OCI-LY1 (cell line): ENCODE results near the gene IQSEC3.

Experiments
- EZH2 ChIP-seq: fragments of 200-600 bp; sonication (generic), shearing (Covaris generic); IDR thresholded peaks from 2 replicates; pipeline ENCODE4 v1.8.0; 2017; ENCODE audit warnings: borderline replicate concordance, mixed run types, mild to moderate bottlenecking, antibody characterized with exemption, low read length, moderate library complexity, mixed read lengths
- TF ChIP-seq, protein P1 (sequence below): fragments of 200-600 bp; sonication (generic), shearing (Covaris generic); IDR thresholded peaks from 2 replicates; pipeline ENCODE4 v1.5.1; 2017; ENCODE audit warnings: mild to moderate bottlenecking, antibody characterized with exemption, low read length, moderate library complexity, mixed read lengths

DNA sequence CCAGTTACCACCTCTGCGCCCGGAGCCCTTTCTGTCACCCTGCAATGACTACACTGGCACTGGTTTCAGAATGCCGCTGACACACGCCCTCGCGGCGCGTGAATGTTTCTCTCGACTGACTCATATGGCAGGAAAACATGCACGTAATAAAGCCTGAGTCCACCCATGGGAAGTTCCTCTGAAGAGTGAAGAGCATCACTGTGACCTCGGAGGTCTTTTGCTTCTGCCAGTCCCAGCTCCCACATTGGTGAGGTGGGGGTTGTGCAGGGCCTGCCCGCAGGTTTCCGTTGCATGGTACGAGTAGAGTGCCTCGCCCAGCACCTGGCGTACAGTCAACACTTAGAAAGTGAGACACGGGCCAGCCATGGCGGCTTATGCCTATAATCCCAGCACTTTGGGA is 158.4 kb downstream of the IQSEC3 start:
- TF ChIP-seq, protein P1, sequence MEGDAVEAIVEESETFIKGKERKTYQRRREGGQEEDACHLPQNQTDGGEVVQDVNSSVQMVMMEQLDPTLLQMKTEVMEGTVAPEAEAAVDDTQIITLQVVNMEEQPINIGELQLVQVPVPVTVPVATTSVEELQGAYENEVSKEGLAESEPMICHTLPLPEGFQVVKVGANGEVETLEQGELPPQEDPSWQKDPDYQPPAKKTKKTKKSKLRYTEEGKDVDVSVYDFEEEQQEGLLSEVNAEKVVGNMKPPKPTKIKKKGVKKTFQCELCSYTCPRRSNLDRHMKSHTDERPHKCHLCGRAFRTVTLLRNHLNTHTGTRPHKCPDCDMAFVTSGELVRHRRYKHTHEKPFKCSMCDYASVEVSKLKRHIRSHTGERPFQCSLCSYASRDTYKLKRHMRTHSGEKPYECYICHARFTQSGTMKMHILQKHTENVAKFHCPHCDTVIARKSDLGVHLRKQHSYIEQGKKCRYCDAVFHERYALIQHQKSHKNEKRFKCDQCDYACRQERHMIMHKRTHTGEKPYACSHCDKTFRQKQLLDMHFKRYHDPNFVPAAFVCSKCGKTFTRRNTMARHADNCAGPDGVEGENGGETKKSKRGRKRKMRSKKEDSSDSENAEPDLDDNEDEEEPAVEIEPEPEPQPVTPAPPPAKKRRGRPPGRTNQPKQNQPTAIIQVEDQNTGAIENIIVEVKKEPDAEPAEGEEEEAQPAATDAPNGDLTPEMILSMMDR: no peak
- no peak for TF ChIP-seq EZH2
